HEK293T (cell line): ENCODE results near the gene USP27X.

Experiments used
- BHLHE40 ChIP-seq: fragments of 450-650 bp; IDR thresholded peaks from 2 replicates; pipeline ENCODE4 v1.6.1; 2016; ENCODE audit warnings: mild to moderate bottlenecking, moderate library complexity, borderline replicate concordance
- ELF4 ChIP-seq: fragments of 450-650 bp; IDR thresholded peaks from 2 replicates; pipeline ENCODE4 v1.6.1; 2017; ENCODE audit warnings: antibody characterized with exemption
- FOXK2 ChIP-seq: fragments of 450-650 bp; IDR thresholded peaks from 2 replicates; pipeline ENCODE4 v1.6.1; 2016; ENCODE audit warnings: mild to moderate bottlenecking
- FOXM1 ChIP-seq: fragments of 450-650 bp; IDR thresholded peaks from 2 replicates; pipeline ENCODE4 v1.6.1; 2017; ENCODE audit warnings: mild to moderate bottlenecking, borderline replicate concordance
- HDGF ChIP-seq: fragments of 450-650 bp; IDR thresholded peaks from 2 replicates; pipeline ENCODE4 v1.6.1; 2017; ENCODE audit warnings: antibody characterized with exemption, borderline replicate concordance
- SP1 ChIP-seq: fragments of 450-650 bp; IDR thresholded peaks from 2 replicates; pipeline ENCODE4 v1.6.1; 2017
- SUZ12 ChIP-seq: fragments of 450-650 bp; IDR thresholded peaks from 2 replicates; pipeline ENCODE4 v1.6.1; 2016; ENCODE audit warnings: mild to moderate bottlenecking
- ZNF384 ChIP-seq: fragments of 450-650 bp; IDR thresholded peaks from 2 replicates; pipeline ENCODE4 v1.6.1; 2016

DNA sequence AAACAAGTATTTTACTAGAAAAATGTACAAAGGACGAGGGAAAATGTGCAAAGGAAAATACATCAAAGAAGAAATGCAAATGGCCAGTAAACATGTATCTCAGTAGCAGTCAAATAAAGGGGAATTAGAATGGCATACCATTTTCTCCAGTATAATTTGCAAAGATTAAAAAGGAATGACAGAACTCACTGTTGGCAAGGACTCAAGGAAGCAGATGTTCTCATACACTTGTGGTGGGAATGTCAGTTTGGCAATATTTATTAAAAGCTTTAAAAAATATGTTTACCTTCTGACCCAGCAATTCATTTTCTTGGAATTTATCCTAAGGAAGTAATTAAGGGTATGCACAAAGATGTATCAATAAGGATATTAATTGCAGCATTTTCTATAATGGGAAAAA, 50.8 kb downstream of the USP27X start:
- TF ChIP-seq SP1: no peak
- TF ChIP-seq FOXM1: no peak
- TF ChIP-seq BHLHE40: no peak
- TF ChIP-seq SUZ12: no peak
- TF ChIP-seq ZNF384: no peak
- TF ChIP-seq FOXK2: no peak
- no peak for TF ChIP-seq ELF4
- TF ChIP-seq HDGF: no peak
